Astrocyte of the hippocampus (primary cell): Measurements from ENCODE around the gene ATF7IP2.
A peak's percentile ranks its signal among the peaks of the same experiment; 100 is the strongest.

Experiments
- DNase-seq: peaks from one replicate; pipeline ENCODE4 v3.0.0; 2011; ENCODE audit warnings: low read depth, low spot score

ATF7IP2 gene

DNA sequence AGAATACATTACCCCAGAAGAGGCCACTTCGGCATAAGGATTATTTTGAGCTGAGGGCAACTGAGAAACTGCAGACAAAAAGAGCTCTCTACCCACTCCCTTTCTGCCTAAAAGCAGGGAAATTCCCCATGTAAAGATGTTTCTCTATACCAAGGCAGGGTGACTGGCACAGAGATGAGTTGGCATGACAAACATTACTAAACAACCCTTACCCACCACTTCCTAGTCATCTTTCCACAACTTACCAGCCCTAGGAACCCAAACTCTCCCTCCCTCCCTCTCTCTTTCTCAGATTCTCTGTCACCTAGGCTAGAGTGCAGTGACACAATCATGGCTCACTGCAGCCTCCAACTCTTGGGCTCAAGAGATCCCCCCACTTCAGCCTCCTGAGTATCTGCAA, 126.0 kb downstream of the ATF7IP2 start:
- DNase-seq = no peak

- peak; percentile 72 for DNase-seq
Measured at GRCh38 chr16:10514369-10515055, 128.7 kb downstream of the ATF7IP2 start.

DNA sequence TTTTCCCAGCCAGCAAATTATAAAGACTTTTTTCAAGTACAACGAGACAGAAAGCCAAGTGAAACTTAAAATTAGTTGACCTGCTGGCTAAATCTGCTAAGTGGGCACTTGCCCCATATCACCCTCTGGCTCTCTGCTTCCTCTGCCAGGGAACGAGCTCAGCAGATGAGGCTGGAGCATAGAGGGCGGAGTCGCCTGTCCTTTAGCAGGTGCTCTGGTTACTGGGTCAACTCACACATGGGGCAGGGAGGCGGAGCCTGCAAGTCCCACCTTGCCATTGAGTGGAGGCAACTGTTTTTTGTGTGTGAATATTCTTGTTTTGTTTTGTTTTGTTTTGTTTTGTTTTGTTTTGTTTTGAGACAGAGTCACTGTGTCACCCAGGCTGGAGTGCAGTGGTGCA, 132.0 kb downstream of the ATF7IP2 start:
- DNase-seq = no peak

GRCh38 chr16:10518479-10519041, 132.7 kb downstream of the ATF7IP2 start:
- no peak for DNase-seq

- DNase-seq = no peak
Measured at GRCh38 chr16:10519297-10519696, 133.4 kb downstream of the ATF7IP2 start.

DNA sequence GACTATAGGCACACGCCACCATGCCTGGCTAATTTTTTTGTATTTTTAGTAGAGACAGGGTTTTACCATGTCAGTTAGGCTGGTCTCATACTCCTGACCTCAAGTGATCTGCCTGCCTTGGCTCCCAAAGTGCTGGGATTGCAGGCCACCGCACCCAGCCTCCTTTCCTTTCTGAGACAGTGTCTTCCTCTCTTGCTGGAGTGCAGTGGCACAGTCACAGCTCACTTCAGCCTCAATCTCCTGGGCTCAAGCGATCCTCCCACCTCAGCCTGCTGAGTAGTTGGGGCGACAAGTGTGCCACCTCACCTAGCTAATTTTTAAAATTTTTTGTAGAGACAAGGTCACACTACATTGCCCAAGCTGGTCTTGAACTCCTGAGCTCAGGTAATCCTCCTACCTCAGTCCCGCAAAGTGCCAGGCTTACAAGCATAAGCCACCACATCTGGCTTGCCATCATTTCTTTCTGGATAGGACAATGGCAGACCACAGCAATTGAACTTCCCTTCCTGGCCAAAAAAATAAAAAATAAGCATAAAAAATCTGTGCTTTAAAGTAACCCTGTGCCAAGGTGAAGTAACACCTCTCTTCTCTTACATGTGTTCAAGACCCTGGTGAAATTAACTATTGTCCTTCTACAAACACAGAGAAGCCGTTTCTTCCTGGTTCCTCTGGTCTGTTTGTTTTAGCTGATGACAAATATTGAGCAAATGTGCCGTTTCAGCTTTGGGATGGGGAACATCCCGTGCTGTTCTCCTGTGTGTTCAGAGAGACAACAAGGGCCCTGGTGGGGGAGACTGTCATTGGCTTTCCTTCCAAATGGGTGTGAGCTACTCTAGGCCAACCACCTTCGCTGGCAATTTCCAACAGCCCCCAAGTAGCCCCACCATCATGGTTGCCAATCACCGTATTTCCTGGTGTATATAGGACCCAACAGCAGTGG, 134.3 kb downstream of the ATF7IP2 start:
- DNase-seq = no peak

- no peak for DNase-seq
Measured at GRCh38 chr16:10520869-10521578, 135.2 kb downstream of the ATF7IP2 start.

DNA sequence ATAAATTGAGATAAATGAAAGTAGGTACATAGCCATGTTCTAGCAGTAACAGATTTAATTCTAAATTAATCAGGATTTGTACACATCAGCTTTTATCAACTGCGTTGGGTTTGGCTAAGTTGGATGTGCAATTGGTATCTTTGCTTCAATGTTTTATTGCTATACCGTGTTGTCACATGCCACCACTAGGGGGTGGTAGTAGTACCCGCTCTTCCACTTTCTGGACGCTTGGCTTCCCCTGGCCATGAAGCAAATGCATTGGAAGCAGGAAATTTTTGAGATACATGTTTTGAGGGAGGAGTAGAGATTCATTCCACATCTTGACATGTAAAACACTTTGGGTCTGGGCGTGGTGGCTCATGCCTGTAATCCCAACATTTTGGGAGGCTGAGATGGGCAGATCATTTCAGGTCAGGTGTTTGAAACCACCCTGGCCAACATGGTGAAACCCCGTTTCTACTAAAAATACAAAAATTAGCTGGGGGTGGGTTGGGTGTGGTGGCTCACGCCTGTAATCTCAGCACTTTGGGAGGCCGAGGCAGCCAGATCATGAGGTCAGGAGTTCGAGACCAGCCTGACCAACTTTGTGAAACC, 135.9 kb downstream of the ATF7IP2 start:
- DNase-seq = peak; percentile 84

GRCh38 chr16:10522966-10523365, 137.1 kb downstream of the ATF7IP2 start:
- no peak for DNase-seq

DNA sequence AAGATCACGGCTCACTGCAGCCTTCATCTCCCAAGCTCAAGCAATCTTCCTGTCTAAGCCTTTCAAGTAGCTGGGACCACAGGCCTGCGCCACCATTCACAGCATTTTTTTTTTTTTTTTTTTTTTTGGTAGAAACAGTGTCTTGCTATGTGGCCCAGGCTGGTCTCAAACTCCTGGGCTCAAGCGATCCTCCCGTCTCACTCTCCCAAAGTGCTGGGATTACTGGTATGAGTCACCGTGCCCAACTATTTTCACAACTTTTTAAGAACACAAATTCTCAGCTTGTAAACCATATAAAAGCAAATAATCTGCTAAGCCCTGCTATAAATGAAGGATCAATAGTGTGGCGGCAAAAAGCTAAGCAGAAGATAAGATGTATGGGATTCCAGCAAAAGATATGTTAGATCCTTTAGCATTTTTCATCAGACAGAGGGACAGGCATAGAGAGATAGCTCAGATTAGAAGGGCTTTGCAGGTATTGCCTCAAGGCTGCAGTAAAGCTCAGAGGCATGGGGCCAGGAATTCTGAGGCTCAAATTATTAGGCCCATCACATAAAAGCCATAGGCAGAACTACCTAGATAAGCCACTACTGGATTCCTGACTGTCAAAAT, 139.5 kb downstream of the ATF7IP2 start:
- no peak for DNase-seq

- DNase-seq = no peak
Measured at GRCh38 chr16:10526962-10527361, 141.1 kb downstream of the ATF7IP2 start.

- no peak for DNase-seq
Measured at GRCh38 chr16:10528635-10529034, 142.8 kb downstream of the ATF7IP2 start.

GRCh38 chr16:10529895-10530669, 144.2 kb downstream of the ATF7IP2 start:
- DNase-seq = no peak

GRCh38 chr16:10530685-10531084, 144.8 kb downstream of the ATF7IP2 start:
- no peak for DNase-seq

GRCh38 chr16:10531582-10531981, 145.7 kb downstream of the ATF7IP2 start:
- DNase-seq = no peak
